HUDEP-2 (cell line): ENCODE data around the gene KTN1.

ENCODE experiments used
- DNase-seq, 76 experiments: peaks; one replicate each; lab custom pipeline; 2025; ENCODE audit not compliant: unreplicated experiment in 76 of 76; lab: John Stamatoyannopoulos, UW

The KTN1 gene

DNA sequence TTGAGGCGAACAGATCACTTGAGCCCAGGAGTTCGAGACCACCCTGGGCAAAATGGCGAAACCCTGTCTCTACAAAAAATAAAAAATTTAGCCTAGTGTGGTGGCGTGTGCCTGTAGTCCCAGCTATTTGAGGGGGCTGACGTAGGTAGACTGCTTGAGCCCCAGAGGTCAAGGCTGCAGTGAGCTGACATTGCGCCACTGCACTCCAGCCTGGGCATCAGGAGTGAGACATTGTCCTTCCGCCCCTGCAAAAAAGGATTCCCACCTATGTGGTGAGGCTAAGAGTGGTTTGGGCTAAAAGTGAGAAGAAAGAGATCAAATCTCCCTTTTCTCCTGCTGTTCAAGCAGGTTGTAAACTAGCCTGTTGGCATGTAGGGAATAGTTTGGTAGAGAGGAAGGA lies 5.0 kb upstream of the KTN1 start:
- no peak for DNase-seq

DNA sequence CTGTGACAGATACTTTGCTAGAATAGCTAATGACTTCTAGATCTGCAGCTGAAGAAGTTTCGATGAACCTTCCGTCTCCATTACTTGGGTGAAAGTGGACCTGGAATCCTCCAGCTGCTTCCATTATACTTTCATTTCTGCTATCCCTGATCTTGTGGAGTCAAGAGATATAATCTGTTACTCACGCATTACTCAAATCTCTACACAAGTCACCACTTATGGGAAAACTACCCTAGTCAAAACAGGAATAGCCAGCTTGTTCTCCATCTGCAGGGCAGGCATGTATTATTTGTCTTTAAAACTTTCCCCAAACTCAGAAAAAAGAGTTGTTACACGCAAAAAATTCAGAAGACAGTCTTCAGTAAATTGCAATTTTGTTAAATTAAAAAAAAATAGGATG lies 2.8 kb upstream of the KTN1 start:
- no peak for DNase-seq

- DNase-seq: no peak
These were observed 1.5 kb upstream of the KTN1 start for GRCh38 chr14:55578511-55578910.

GRCh38 chr14:55580470-55581341 lies 699 bp downstream of the KTN1 start:
- DNase-seq: peak in 38 of 76 experiments; percentile 3 to 50 (median 23)

DNA sequence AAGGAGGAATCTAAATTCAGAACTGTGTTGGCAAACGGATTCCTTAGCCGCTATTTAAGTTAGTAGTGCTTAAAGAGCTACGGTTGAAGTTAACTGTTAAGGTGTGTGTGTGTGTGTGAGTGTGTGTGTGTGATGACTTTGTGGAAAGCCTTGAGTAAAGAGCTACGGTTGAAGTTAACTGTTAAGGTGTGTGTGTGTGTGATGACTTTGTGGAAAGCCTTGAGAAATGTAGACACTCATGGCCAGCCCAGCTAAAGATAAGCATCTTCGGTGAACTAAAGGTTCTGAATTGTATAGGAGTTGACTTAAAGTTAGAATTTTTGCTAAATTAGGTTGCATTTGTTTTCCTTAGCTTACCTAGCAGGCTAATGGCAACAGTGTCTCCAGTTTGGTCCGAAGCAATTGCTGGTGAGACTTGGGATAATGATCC lies 1.4 kb downstream of the KTN1 start:
- peak in 2 of 76 experiments; percentile 26 to 27 for DNase-seq

DNA sequence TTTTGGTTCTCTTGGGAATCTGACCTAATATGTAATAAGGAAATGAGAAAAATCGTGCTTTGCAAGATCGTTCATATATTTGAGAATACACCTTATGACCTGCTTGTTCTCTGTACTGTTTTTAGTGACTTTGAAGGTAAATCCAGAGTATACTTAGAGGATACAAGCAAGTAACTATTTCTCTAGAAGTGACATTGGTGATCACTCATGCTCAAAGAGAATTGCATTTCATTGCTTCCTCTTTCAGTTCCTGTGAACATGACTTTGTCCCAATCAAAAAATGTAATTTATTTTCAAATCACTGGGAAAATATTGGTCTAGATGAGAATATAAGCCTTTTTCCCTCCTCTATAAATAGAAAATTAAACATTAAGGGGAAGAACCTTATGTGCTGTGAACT lies 2.7 kb downstream of the KTN1 start:
- no peak for DNase-seq

DNA sequence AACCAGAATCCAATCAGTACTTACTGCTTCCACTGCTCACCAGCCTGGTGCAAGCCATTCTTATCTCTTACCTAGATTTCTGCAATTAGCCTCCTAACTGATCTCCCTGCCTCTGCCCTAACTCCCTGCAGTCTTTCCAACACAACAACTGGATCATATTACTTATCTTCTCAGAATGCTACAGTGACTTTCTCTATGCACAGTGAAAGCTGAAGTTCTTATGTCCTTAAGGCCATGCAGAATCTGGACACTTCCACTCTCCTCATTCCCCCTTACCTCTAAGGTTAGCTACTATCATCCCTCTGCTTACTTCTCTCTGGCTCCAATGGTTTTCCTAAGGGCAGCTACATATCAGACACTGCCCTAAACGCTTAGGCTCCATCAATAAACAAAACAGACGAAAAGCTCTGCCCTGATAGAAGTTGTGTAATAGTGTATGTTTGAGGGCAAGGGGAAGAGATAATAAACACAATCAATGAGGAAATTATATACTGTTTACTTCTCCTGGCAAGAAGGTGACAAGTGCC lies 4.0 kb downstream of the KTN1 start:
- no peak for DNase-seq

DNA sequence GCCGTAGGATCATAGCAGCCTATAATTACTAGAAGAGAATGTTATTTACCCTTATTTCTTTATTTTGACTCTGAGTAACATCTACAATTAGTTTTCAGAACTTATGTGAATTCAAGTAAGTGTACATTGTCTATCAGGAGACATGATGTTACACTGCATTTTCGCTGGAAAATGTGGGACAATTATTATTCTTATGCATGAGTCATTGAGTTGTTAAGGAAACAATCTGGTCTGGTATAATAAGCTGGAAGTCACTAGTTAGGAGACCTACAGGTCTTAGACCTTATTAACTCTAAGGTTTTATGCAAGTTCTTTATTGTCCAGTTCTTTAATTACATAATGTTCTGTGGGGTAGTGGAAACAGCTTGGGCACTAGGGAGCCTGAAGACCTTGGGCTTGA lies 5.8 kb downstream of the KTN1 start:
- DNase-seq: no peak

DNA sequence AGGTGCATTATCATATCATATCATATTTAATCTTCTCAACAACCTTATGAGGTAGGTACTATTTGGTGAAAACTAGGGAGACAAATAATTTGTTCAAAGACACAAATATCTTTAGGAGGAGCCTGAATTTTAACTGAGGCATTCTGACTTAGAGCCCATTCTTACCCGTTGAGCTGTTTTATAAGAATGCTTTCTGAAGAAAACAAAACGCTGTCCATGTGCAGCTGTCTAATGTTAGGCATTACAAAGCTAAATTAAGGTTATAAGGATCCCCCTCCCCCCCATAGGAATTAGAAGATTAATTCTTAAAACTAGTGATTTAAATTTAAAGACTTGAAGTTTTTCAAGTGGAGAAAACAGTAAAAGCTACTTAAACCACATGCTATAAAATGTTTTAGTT lies 6.4 kb downstream of the KTN1 start:
- no peak for DNase-seq

DNA sequence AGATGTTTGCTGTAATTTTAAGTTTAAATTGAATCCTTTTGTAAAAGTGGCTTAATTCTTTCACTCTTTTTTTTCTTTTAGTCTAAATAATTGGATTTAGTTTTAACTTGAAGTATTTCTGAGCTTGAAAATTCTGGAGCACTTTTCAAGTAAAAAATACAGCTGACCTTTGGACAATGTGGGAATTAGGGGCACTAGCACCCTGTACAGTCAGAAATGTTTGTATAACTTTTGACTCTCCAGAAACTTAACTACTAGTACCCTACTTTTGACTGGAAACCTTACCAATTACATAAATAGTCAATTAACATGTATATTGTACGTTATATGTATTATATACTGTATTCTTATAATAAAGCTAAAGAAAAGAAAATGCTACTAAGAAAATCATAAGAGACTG lies 7.8 kb downstream of the KTN1 start:
- DNase-seq: no peak

DNA sequence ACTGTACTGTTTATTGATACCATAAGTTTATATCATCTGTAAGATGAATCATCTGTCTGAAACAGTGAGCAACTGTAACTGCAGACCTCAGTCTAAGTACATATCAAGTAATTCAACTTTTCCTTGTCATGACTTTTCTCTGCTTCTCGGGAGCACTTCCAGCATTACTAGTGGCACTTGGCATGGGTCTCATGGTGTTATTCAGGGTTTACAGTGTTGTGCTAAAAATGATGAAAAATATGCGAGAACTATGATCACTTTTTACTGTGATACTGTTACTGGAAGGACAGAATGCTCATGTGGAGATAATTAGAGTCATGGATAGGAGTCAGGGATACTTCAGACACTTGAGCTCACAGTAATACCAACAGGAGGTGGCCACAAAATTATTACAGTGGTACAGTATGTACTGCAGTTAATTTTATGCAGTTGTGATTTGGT lies 8.3 kb downstream of the KTN1 start:
- no peak for DNase-seq

- DNase-seq: no peak
These were observed 9.2 kb downstream of the KTN1 start for GRCh38 chr14:55589171-55589570.

- no peak for DNase-seq
These were observed 12.4 kb downstream of the KTN1 start for GRCh38 chr14:55592436-55592835.

DNA sequence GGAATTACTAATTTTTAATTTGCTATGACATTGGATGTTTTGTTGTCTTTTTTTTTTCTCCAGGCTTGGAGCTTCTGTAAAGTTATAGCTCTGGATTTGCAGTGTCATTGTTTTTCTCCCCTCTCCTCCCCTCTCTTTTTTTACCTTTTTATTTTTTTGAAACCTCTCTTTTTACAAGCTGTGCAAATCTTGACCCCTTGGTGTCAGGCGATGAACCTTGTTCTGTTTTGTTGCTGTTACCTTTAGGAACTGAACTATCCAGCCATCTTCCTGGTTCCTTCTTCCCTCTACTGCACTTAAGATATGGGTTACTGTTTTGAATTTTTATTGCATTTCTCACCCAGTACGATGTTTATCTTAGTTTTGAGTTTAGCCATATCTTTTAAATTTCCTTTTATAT lies 13.7 kb downstream of the KTN1 start:
- no peak for DNase-seq

- DNase-seq: peak in 13 of 76 experiments; percentile 1 to 44 (median 6)
These were observed 19.4 kb downstream of the KTN1 start for GRCh38 chr14:55599250-55599879.

DNA sequence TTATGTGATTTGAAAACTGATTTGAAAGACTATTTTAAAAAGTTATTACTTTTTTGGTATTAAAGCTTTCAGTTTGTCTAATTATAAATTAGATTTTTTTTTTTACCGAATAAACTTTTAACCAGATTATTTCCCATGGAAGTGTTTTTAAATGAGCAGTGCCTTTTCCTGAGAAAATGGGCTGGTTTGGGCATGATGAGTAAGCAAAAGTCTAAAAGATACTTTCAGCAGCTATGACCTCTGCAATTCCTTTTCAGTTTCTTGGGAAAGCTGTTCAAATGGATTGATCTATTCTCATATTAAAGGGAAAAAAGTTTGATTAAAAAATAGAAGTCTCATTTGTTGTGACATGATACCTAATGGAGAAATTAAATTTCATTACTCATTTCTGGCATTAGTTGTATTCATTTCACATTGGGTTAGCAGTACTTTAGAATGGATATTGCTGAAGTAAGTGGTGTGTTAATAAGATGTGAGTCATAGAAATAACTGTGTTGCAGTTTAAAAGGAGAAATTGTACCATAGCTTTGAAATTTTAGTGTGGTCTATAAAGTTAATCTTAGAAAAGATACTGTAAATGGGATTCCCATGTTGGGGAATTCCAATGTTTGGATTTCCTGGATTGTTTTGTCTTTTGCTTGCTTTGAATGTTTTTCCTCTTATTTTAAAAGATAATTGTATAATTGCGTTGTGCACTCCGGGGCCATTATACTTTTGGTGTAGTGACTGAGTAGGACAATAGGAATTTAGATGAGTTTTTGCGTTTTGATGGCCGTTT lies 21.0 kb downstream of the KTN1 start:
- no peak for DNase-seq

DNA sequence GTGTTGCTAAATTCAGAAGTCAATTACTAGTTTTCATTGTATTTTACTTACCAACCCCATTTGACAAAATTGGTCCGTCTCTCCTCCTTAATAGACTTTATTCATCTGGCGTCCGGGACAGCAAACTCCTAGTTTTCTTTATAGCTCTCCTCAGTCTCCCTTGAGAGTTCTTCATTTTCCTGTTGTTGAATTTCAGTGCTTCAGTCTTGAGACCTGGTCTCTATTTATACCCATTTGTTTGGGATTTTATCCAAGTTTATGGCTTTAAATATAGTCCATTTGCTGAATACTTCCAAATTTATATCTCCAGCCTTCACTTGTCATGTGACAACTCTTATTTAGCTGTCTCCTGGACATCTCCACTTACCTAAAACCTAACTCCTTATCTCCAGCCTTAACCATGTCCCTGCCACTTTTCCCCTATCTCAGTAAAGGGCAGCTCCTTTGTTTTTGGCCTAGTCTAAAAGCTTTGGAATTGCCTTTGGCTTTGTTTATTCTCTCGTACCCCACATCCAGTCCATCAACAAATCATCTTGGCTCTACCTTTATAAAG lies 23.5 kb downstream of the KTN1 start:
- no peak for DNase-seq

DNA sequence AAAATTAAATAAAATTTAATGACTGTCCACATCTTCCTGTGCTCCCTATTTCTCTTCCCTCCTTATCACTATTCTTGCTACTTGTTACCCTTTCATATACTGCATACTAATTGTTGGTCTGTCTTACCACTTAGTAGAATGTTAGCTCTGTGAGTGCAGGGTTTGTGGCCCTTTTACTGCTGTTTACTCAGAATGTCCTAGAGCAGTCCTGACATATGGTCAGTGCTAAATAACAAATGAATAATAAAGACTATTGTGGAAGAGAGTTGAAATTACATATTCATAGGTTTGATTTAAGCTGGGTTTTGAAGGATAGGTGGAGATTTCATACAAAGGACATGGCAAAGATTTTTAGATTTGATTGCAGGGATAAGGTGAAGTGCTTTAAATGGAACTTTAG lies 24.5 kb downstream of the KTN1 start:
- no peak for DNase-seq

GRCh38 chr14:55604900-55605418 lies 25.0 kb downstream of the KTN1 start:
- DNase-seq: no peak

DNA sequence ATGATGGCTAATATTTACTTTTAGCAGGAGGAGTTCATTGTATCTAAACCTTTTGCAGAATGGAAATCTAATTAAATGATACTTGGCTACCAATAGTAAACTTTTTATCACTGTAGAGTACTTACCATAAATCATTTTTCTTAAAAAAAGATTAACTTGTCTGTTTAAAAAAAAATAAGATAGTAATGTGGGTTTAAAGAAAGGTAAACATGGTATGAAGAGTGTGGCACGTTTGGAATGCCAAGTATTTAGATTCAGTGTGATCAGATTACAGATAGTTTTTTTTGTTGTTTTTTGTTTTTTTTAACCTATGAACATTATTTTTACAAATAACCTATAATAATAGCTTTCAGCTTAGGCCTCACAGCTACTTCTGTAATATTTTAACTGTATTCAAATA lies 25.8 kb downstream of the KTN1 start:
- no peak for DNase-seq

GRCh38 chr14:55607386-55607785 lies 27.4 kb downstream of the KTN1 start:
- no peak for DNase-seq
